Right lobe of liver (tissue), 4 donors: ENCODE results near the gene CNDP1.

Experiments
- CTCF ChIP-seq, 4 donors: fragments of 200-600 bp in 3 of 4; fragments of 450-650 bp in 1 of 4; IDR thresholded peaks; one replicate each; pipeline versions ENCODE4 v1.5.1 to v1.8.0; 2016 to 2022; ENCODE audit warnings: antibody characterized with exemption in 4 of 4, mild to moderate bottlenecking in 2 of 4
- POLR2A ChIP-seq: fragments of 450-650 bp; IDR thresholded peaks from one replicate; pipeline ENCODE4 v1.6.1; 2017; ENCODE audit warnings: antibody characterized with exemption, mild to moderate bottlenecking
- donor health status: DM: no; HTN: no; CAD: no.
- donor health status: DM: no; HTN: no; CAD: no.
- donor health status: DM: no; HTN: yes; CAD: no.

GRCh38 chr18:74569401-74569800, 35.1 kb downstream of the CNDP1 start:
- TF ChIP-seq CTCF (IDR thresholded peaks at IDR 0.05) (no peak), POLR2A (no peak)
